AG10803 (cell line): ENCODE data around the gene ZCCHC9.

Source experiments
- DNase-seq: peaks from one replicate; pipeline ENCODE4 v3.0.0; 2010; ENCODE audit warnings: low read depth
- H3K4me3 ChIP-seq: 2 replicates; pipeline ENCODE4 v1.5.1; 2011; ENCODE audit warnings: mild to moderate bottlenecking, low read length, control low read depth
- CTCF ChIP-seq: conservative IDR thresholded peaks from 2 replicates; pipeline ENCODE4 v1.5.1; 2011; ENCODE audit warnings: mild to moderate bottlenecking, low read length, control low read depth, inconsistent platforms

ZCCHC9 gene

GRCh38 chr5:81308836-81309235 is 7.4 kb downstream of the ZCCHC9 start:
- no peak overlapping the region for H3K4me3 ChIP-seq
- no peak for TF ChIP-seq CTCF
- DNase-seq: no peak

GRCh38 chr5:81310402-81311063 is 9.1 kb downstream of the ZCCHC9 start:
- no peak for TF ChIP-seq CTCF
- H3K4me3 ChIP-seq: no peak overlapping the region
- DNase-seq: no peak

- H3K4me3 ChIP-seq: no peak overlapping the region
- TF ChIP-seq CTCF: no peak
- DNase-seq: no peak
Observed at GRCh38 chr5:81313278-81313677, 11.9 kb downstream of the ZCCHC9 start.

GRCh38 chr5:81313686-81314085 is 12.3 kb downstream of the ZCCHC9 start:
- H3K4me3 ChIP-seq: no peak overlapping the region
- TF ChIP-seq CTCF: no peak
- DNase-seq: peak; percentile 6

- H3K4me3 ChIP-seq: no peak overlapping the region
- peak; percentile 11 for DNase-seq
- TF ChIP-seq CTCF: no peak
Observed at GRCh38 chr5:81314581-81314980, 13.2 kb downstream of the ZCCHC9 start.

- TF ChIP-seq CTCF: no peak
- DNase-seq: peak; percentile 72
- no peak overlapping the region for H3K4me3 ChIP-seq
Observed at GRCh38 chr5:81315336-81315735, 13.9 kb downstream of the ZCCHC9 start.

GRCh38 chr5:81315830-81316229 is 14.4 kb downstream of the ZCCHC9 start:
- no peak overlapping the region for H3K4me3 ChIP-seq
- TF ChIP-seq CTCF: no peak
- no peak for DNase-seq
